SK-N-SH (cell line): ENCODE data around the gene SH3GL2.

ENCODE experiments used
- CTCF ChIP-seq: fragments of 200-600 bp; sonication (generic); IDR thresholded peaks from 2 replicates; pipeline ENCODE4 v1.6.1; 2017; ENCODE audit warnings: antibody characterized with exemption, mild to moderate bottlenecking, moderate library complexity
- GATA2 ChIP-seq: sonication (generic); formaldehyde crosslinking; IDR thresholded peaks from 2 replicates; pipeline ENCODE4 v1.5.0; 2020; ENCODE audit warnings: mild to moderate bottlenecking, missing genetic modification reagents
- IRF3 ChIP-seq: fragments of 150-350 bp; IDR thresholded peaks from 2 replicates; pipeline ENCODE4 v1.6.1; 2016; ENCODE audit warnings: mild to moderate bottlenecking, low read depth, low read length
- MAX ChIP-seq: IDR thresholded peaks from 2 replicates; pipeline ENCODE4 v1.4.0; 2012; ENCODE audit warnings: low read depth
- MEF2A ChIP-seq: IDR thresholded peaks from 2 replicates; pipeline ENCODE4 v1.4.0; 2012; ENCODE audit warnings: low read depth, borderline replicate concordance
- NRF1 ChIP-seq: IDR thresholded peaks from 2 replicates; pipeline ENCODE4 v1.6.1; 2012; ENCODE audit warnings: low read depth, mild to moderate bottlenecking, low read length
- RCOR1 ChIP-seq: fragments of 150-350 bp; IDR thresholded peaks from 2 replicates; pipeline ENCODE4 v1.6.1; 2017; ENCODE audit warnings: antibody characterized with exemption, low read length
- RFX5 ChIP-seq: IDR thresholded peaks from 2 replicates; pipeline ENCODE4 v1.6.1; 2012; ENCODE audit warnings: mild to moderate bottlenecking, improper control_type of control experiment, low read length
- SIN3A ChIP-seq: IDR thresholded peaks from 2 replicates; pipeline ENCODE4 v1.6.1; 2012; ENCODE audit warnings: low read depth, mild to moderate bottlenecking, low read length, moderate library complexity, borderline replicate concordance
- YY1 ChIP-seq: IDR thresholded peaks from 2 replicates; pipeline ENCODE4 v1.4.0; 2012; ENCODE audit warnings: low read depth, mild to moderate bottlenecking
- TF ChIP-seq, protein P1 (sequence below): IDR thresholded peaks from 2 replicates; pipeline ENCODE4 v1.4.0; 2012; ENCODE audit warnings: low read depth, borderline replicate concordance

GRCh38 chr9:17535176-17535575 is 43.7 kb upstream of the SH3GL2 start:
- no peak for TF ChIP-seq NRF1
- no peak for TF ChIP-seq CTCF
- no peak for TF ChIP-seq RFX5
- TF ChIP-seq, protein P1, sequence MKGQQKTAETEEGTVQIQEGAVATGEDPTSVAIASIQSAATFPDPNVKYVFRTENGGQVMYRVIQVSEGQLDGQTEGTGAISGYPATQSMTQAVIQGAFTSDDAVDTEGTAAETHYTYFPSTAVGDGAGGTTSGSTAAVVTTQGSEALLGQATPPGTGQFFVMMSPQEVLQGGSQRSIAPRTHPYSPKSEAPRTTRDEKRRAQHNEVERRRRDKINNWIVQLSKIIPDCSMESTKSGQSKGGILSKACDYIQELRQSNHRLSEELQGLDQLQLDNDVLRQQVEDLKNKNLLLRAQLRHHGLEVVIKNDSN, result no peak
- no peak for TF ChIP-seq MEF2A
- TF ChIP-seq RCOR1, result no peak
- TF ChIP-seq MAX, result no peak
- TF ChIP-seq GATA2, result no peak
- no peak for TF ChIP-seq YY1
- TF ChIP-seq SIN3A, result no peak
- no peak for TF ChIP-seq IRF3
